A549 (cell line): ENCODE results near the gene PNPLA7.

ENCODE experiments used
- BCL3 ChIP-seq: fragments of >200 bp; sonication (Bioruptor Twin); formaldehyde crosslinking; IDR thresholded peaks from 3 replicates; pipeline ENCODE4 v1.6.1; 2016
- CHD2 ChIP-seq: fragments of 150-350 bp; IDR thresholded peaks from 2 replicates; pipeline ENCODE4 v1.6.1; 2014; ENCODE audit warnings: low read length; ENCODE audit not compliant: partially characterized antibody
- EP300 ChIP-seq, 2 experiments: fragments of >200 bp; sonication (Bioruptor Twin); formaldehyde crosslinking; IDR thresholded peaks; 2 replicates in 1 of 2; 3 replicates in 1 of 2; pipeline ENCODE4 v1.6.1; 2016 to 2017
- POLR2A ChIP-seq: IDR thresholded peaks from 2 replicates; pipeline ENCODE4 v1.6.1; 2012; ENCODE audit warnings: mild to moderate bottlenecking, low read length

DNA sequence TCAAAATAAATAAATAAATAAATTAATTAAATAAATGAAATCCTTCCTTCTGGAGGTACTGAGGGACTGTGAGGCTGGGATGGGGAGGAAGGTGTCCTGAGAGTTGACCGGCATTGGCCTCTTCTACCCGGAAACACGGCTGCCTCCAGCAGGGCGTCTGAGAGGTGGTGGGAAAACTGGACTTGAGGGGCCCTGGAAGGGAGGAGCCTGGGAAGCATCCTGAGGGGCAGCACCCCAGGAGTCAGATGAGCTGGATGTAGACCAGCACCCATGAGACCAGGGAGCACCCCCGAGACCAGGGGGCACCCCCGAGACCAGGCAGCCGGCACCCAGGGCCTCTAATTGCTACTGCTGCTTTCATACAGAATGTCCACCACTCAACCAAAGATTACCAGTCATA, 82.3 kb downstream of the PNPLA7 start:
- TF ChIP-seq BCL3 = no peak
- no peak for TF ChIP-seq CHD2
- TF ChIP-seq POLR2A = no peak
- TF ChIP-seq EP300 (IDR thresholded peaks at IDR 0.05) = no peak
